ENCODE measurements around the gene TNP2. TPM values are rescaled to one million over a fixed set of nuclear protein-coding genes. Genes with fewer than 3 reads are reported as not detected.
"Not testable (repeated sequence)": the region's sequence is repeated elsewhere in the genome, so short reads cannot be mapped to it uniquely, and the experiment has no call there.

TNP2 gene
- total and polyA plus RNA-seq, 12 donors, result not detected

DNA sequence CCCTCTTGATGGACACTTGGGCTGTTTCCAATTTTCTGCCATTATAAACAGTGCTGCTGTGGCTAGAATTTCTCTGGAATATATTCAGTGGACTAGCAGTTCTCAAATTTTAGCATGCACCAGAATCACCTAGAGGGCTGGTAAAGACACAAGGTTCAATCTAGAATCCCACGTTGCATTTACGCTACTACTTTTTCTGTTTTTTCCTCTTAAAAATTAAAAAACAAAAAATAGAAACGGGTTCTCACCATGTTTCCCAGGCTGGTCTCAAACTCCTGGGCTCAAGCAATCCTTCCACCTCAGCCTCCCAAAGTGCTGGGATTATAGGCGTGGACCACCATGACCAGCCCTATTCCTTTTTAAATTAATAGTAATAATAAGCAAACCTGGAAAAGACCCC is 26.5 kb upstream of the TNP2 start:
- peaks cover 0 to 20% (median 12%) of the 10 kb centered on the region in 9 donors for H3K4me1 ChIP-seq
- ATAC-seq (no peak), DNase-seq (no peak)
- H3K9me3 ChIP-seq, result no peaks in the 10 kb centered on the region
- TF ChIP-seq, protein P1, sequence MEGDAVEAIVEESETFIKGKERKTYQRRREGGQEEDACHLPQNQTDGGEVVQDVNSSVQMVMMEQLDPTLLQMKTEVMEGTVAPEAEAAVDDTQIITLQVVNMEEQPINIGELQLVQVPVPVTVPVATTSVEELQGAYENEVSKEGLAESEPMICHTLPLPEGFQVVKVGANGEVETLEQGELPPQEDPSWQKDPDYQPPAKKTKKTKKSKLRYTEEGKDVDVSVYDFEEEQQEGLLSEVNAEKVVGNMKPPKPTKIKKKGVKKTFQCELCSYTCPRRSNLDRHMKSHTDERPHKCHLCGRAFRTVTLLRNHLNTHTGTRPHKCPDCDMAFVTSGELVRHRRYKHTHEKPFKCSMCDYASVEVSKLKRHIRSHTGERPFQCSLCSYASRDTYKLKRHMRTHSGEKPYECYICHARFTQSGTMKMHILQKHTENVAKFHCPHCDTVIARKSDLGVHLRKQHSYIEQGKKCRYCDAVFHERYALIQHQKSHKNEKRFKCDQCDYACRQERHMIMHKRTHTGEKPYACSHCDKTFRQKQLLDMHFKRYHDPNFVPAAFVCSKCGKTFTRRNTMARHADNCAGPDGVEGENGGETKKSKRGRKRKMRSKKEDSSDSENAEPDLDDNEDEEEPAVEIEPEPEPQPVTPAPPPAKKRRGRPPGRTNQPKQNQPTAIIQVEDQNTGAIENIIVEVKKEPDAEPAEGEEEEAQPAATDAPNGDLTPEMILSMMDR (IDR thresholded peaks at IDR 0.05), result no peak
- WGBS, 2 donors, result 91 to 99% methylated on average over 4 of the region's 4 CpGs
- H3K36me3 ChIP-seq, result no peaks in the 10 kb centered on the region
- intact Hi-C loops (cut with DNase I), result no loop called here
- no peak overlapping the region for H3K4me3 ChIP-seq
- peaks cover 0 to under 1% (median 0%) of the 10 kb centered on the region in 7 donors for H3K27me3 ChIP-seq
- no peak overlapping the region for H3K27ac ChIP-seq

DNA sequence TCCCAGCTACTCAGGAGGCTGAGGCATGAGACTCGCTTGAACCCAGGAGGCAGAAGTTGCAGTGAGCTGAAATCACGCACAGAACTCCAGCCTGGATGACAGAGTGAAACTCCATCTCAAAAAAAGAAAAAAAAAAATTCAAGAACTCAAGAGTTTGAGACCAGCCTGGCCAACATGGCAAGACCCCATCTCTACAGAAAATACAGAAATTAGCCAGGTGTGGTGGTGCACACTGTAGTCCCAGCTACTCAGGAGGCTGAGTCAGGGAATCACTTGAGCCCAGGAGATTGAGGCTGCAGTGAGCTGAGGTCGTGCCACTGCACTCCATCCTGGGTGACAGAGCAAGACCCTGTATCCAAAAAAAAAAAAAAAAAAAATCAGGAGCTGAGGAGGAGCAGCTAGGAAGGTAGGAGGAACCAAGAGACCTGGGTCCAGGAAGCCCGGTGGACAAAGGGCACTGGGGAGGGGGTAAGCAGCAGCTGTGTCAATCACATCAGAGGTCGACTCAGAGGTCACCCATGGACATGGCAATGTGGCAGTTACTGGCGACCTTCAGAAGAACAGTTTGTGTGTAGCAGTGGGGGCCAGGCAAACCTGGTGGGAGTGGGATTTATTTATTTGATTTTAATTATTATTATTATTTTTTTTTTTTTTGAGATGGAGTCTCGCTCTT is 23.1 kb upstream of the TNP2 start:
- Histone ChIP-seq H3K9me3 (no peaks in the 10 kb centered on the region), H3K4me3 (no peak overlapping the region), H3K27me3 (peaks cover 0 to 4% (median 0%) of the 10 kb centered on the region in 7 donors), H3K36me3 (no peaks in the 10 kb centered on the region), H3K4me1 (peaks cover 0 to 9% (median 6%) of the 10 kb centered on the region in 9 donors), H3K27ac (no peak overlapping the region)
- intact Hi-C loops (cut with DNase I), result no loop called here
- WGBS, 2 donors, result 85 to 88% methylated on average over 7 of the region's 7 CpGs
- DNase-seq (no peak), ATAC-seq (no peak)
- TF ChIP-seq, protein P1 (IDR thresholded peaks at IDR 0.05), result no peak

DNA sequence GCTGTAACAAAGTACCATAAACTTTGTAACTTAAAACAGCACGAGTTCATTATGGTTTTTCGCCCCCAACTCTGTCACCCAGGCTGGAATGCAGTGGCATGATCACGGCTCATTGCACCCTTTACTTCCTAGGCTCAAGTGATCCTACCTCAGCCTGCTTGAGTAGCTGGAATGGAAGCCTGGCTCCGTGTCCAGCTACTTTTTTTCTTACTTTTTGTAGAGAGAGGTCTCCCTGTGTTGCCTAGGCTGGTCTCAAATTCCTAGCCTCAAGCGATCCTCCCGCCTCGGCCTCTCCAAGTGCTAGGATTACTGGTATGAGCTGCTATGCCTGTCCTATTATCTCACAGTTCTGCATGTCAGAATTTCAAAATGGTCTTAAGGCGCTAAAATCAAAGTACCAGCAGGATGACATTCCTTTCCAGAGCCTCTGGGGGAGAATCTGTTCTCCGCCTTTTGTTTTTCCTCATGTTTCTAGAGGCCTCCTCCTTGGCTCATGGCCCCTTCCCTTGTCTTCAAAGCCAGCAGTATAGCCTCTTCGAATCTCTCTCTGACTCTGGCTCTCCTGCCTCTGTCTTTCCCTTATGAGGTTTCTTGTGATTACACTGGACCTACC is 22.1 kb upstream of the TNP2 start:
- Histone ChIP-seq H3K4me1 (no peaks in the 10 kb centered on the region), H3K36me3 (no peaks in the 10 kb centered on the region), H3K4me3 (no peak overlapping the region), H3K27ac (no peak overlapping the region), H3K27me3 (peaks cover 0 to 4% (median 0%) of the 10 kb centered on the region in 7 donors), H3K9me3 (no peaks in the 10 kb centered on the region)
- WGBS, 2 donors, result 75 to 82% methylated on average over 10 of the region's 10 CpGs
- no peak for ATAC-seq
- no peak for DNase-seq
- intact Hi-C loops (cut with DNase I), result no loop called here
- TF ChIP-seq, protein P1 (IDR thresholded peaks at IDR 0.05), result no peak

DNA sequence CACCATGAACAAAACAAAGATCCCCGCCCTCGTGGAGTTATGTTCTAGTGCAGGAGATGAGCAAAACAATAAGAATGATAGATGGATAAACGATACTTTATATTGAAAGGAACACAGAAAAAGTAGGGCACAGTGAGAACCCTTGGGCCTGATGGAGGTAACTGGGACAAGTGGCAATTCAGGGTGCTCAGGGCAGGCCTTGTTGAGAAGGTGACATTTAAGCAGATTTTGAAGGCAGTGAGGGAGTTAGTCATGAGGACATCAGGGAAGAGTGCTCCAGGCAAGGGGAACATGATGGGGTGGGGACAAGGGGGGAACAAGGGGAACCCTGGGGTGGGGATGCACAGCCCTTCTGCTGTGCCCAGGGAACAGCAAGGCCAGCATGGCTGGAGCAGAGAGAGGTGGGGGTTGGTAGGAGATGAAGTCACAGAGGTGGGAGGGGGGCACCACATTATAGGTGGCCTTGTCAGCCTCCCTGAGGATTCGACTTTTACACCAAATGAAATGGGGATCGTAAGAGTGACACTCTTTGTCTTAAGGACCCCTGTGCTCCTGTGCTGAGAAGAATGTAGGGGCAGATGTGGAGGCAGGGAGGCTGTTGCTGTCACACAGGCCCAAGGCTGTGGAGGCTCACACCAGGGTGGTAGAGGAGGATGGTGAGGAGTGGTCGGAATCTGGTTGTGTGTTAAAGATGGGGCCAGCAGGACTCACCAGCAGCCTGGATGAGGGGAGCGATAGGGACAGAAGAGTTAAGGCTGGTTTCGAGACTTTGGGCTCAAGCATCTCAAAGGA is 21.2 kb upstream of the TNP2 start:
- Histone ChIP-seq H3K27me3 (peaks cover 0 to 4% (median 0%) of the 10 kb centered on the region in 7 donors), H3K9me3 (no peaks in the 10 kb centered on the region), H3K4me1 (no peaks in the 10 kb centered on the region), H3K36me3 (no peaks in the 10 kb centered on the region), H3K27ac (no peak overlapping the region), H3K4me3 (no peak overlapping the region)
- TF ChIP-seq, protein P1 (IDR thresholded peaks at IDR 0.05), result no peak
- DNase-seq, result no peak
- 92 to 94% methylated on average over 8 of the region's 8 CpGs for WGBS, 2 donors
- intact Hi-C loops (cut with DNase I), result no loop called here
- no peak for ATAC-seq

DNA sequence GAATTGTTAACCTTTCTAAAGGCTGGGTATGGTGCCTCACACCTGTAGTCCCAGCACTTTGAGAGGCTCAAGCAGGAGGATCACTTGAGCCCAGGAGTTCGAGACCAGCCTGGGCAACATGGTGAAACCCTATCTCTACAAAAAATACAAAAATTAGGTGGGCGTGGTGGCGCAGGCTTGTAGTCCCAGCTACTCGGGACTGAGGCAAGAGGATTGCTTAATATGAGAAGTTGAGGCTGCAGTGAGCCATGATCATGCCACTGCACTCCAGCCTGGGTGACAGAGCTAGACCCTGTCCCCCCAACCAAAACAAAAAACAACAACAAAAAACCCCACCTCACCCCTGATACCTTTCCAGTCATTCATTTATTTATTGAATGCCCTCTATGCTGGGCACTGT is 20.6 kb upstream of the TNP2 start:
- H3K27me3 ChIP-seq; intact Hi-C loops (cut with DNase I); H3K4me3 ChIP-seq; H3K4me1 ChIP-seq; ATAC-seq; H3K27ac ChIP-seq; H3K9me3 ChIP-seq; H3K36me3 ChIP-seq; DNase-seq: not testable (repeated sequence)
- 88 to 94% methylated on average over 4 of the region's 4 CpGs for WGBS, 2 donors

Data from heart right ventricle (tissue), 16 donors.